Measurements from ENCODE around the gene TMEM14A.
"Not testable (repeated sequence)": the region's sequence is repeated elsewhere in the genome, so short reads cannot be mapped to it uniquely, and the experiment has no call there.

The TMEM14A gene, protein sequence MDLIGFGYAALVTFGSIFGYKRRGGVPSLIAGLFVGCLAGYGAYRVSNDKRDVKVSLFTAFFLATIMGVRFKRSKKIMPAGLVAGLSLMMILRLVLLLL

DNA sequence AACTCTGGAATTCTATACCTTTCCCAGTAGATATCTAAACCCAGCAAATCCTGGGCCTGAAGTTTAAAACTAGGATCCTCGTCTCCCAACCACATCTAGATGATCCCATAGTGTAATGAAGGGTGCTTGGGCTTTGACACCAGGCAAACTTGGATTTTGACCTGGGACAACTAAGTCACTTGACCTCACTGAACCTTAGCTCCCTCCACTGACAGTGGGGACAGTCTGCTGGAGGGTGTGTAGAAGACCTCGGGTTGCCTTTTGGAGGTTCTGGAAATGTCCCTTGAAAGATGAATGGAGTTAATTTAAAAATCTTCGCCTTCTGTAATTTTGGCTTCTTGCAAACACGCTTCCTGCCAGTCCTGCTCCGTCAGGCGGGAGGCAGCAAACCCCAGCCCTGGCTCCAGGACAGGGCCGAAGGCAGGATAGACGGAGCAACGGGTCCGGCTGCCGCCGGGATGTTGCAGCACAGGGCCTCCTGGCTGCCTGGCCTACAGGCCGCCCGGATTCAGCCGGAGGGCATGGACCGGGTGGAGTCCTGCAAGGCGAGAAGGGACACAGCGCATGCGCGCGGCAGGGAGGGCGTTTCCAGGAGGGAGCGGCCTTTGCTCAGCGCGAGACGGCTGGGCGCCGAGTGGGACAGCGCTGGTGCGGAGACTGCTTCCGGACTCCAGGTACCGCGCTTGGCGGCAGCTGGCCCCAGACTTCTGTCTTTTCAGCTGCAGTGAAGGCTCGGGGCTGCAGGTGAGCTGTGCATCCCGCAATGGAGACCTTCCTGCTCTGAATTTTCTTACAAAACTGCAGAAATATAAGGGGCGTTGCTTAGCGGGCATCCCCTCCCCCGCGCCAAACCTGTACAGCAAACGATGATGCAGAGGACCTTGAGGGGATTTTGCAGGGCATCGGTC, at the start of gene TMEM14A:
TSS of gene TMEM14A (plus strand) at position 612 of the 908 bp plus-strand sequence. CDS start 5,990 bp downstream, outside the sequence.
- FAIRE-seq: no peak

DNA sequence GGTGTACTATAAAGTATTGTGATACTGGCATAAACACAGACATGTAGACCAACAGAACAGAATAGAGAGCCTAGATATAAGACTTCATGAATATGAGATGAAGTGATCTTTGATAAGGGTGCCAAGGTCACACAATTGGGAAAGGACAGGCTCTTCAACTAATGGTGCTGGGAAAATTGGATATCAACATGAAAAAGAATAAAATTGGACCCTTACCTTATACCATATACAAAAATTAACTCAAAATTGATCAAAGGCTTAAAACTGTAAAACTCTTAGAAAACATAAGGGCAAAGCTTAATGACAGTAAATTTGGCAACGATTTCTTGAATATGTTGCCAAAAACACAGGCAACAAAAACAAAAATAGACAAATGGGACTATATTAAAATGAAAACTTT, 49.3 kb upstream of the TMEM14A start:
- no peak for FAIRE-seq

DNA sequence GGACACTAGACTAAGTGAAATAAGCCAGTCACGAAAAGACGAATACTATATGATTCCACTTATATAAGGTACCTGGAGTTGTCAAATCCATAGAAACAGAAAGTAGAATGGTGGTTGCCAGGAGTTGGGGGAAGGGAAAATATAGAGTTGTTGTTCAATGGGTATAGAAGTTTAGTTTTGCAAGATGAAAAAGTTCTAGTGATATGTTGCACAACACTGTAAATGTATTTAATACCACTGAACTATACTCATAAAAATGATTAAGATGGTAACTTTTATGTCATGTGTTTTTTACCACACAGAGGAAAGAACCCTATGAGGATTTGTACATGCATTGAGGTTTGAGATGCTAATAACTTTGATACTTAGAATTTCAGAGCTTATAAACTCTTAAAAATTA, 48.1 kb upstream of the TMEM14A start:
- no peak for FAIRE-seq

DNA sequence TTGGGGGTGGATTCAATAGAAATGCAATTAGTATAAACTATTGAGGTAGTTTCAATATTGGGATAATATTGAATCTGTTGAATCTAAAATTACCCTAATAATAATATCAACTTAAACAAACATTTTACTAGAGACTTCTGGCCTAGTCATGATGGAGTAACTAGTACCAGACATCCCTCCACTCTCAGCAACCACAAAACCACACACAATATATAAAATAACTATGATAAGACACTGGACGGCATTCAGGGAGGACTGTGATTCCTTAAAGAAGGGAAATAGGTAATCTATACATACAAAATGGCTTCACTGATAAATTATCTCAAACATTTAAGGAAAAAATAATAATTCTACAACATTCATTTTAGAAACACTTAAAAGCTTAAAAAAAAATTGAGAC, 38.9 kb upstream of the TMEM14A start:
- no peak for FAIRE-seq

DNA sequence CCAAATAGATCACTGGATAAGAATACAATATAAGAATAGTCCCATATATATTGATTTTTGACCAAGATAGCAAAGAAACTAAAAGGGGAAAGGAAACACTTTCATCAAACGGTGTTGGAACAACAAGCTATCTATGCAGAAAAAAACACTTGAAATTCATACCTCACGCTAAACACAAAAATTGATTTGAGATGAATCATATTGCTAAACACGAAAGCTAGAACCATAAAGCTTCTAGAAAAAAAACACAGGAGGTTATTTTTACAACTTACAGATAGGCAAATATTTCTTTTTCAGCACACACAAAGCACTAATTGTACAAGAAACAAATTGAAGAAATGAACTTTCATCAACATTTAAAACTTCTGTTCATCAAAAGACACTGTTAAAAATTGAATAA, 36.7 kb upstream of the TMEM14A start:
- FAIRE-seq: no peak

DNA sequence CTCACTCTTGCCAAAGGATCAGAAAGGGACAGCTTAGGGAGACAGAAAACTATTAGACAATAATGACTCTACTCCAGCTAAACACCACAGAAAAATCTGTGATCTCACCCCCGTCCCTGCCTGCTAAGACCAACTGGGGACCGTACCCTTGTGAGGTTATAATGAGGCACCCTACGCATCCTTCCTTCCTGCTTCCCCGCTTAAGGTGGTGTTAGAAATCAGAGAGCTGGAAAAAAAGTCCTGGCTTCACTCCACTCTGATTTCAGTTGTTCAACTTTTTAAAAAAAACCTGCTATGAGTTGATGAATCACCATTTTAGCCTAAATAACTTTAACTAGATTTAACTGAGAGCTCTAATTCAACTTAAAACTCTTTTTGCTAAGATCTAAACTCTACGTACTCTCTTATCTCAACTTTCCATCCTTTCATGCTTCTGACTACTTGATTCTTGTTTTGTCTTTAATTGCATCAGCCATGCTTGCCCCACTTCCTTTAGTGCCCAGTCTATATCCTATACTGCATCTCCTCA, 35.8 kb upstream of the TMEM14A start:
- FAIRE-seq: no peak

DNA sequence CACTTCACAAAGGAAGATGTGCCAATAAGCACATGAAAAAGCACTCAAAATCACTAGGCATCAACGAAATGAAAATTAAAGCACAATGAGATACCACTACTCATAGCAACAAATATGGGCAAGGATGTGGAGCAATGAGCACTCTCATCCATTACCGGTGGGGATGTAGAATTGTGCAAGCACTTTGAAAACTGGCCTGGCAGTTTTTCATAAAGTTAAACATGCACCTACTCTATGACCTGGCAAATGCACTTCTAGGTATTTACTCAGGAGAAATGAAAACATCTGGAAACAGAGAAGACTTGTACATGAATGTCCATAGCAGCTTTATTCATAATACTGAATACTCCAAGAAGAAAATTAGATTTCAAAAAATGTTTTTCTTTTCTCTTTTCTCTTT, 34.1 kb upstream of the TMEM14A start:
- FAIRE-seq: no peak

DNA sequence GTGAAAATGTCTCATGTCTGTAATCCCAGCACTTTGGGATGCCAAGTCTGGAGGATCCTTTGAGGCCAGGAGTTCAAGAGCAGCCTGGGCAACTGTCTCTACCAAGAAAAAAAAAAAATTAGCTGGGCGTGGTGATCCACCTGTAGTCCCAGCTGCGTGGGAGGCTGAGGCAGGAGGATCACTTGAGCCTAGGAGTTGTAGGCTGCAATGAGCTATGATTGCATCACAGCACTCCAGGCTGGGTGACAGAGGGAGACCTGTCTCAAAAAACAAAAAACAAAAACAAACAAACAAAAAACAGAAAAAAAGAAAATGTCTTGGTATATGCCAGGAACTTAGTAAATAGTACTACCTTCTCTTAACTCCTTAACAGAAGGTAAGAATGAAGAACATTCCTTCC, 31.4 kb upstream of the TMEM14A start:
- FAIRE-seq: no peak

DNA sequence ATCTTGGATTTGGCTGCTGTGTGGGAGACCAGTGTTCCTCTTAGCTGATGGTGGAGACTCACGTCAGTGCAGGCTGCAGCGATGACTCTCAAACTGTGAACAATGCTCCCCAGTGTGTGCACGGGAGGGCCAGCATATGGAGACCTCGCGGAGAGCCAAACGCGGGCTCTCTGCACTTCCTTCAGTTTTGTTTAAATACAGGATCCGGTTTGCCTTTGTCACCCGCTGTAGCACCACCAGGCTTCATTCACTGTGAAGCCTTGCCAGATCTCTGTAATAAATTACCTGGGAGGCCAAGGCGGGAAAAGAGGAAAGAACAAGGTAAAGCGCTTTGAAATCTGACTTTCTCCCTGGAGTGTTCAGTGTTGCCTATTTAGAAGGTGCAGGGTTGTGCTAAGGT, 30.7 kb upstream of the TMEM14A start:
- FAIRE-seq: no peak

DNA sequence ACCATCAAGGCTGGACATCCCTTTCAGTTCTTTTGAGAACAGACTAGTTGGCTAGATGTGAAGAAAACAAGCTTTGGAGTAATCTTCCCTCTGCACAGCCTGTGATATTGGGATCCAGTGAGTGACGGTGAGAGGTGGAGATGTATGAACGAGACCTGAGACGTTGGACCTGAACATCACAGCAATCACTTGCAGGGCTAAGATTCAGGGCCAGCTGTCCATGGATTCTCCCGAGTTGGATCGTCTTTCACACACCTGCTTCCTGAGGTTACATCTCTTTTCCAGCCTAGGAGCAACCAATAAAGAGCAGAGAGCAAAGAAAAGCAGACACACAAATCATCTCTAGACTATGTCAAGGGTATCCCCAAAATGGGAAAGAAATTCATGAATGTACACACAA, 30.0 kb upstream of the TMEM14A start:
- no peak for FAIRE-seq

DNA sequence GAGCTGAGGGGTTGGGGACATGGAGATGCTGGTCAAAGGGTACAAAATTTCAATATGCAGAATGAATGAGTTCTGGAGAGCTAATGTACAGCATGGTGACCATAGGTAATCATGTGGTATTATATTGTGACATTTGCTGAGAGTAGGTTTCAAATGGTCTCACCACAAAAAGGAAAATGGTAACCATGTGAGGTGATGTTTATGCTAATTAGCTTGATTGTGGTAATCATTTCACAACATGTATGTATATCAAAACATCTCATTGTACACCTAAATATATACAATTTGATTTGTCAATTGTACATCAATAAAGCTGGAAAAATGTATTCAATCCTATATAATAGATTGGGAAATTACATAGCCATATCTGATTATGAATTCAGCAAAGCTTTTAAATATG, 29.5 kb upstream of the TMEM14A start:
- no peak for FAIRE-seq

DNA sequence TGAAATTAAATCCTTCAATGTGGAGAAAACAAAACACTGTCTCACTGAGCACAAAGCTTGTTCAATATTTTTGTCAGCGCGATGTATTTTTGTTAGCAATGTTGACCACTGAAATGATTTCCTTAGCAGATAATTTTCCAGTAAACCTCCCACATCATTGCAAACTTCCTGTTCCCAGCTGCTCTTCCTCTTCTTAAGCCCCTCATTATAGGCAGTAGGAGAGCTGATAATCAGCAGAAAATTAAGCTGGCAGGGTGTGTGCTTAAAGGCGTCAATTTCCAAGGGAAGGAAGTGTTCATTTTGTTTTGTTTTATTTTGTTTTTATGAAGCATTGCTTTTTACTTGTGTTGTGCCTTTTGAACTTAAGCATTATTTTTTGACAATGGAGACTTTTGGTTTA, 29.1 kb upstream of the TMEM14A start:
- FAIRE-seq: no peak

DNA sequence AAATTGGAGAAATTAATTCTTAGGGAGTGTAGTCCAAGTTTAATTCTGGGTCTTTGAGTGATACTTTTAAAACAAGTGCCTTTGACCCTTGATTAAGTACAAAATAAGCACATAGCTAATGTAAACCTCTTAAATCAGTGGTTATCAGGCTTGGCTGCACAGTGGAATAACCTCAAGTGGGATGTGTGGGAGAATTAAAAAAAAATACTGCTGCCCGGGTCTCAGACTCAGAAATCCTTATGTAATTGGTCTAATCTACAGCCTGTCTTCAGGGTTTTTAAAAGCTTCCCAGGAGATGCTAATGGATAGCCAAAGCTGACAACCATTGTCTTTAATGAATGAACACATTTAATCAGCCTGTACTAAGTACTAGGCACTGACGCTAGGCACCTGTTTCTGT, 28.5 kb upstream of the TMEM14A start:
- FAIRE-seq: no peak

DNA sequence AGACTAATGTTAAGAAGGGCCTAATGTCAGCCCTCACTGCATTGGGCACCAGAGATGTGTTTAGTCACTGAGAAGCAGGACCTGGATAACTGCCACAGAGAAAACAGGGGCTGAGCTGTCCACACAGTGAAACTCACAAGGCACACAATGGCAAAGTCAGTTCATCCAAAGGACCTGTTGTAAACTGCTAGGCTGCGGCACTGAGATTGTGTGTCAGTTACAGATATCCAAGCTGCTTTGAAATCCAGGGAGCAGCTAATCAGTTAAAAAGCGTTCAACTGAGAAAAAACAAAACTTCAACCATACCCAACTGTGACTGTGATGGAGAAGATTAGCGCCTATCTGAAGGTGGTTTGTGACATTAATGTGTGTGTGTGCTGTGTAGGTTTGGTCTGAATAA, 27.8 kb upstream of the TMEM14A start:
- no peak for FAIRE-seq

DNA sequence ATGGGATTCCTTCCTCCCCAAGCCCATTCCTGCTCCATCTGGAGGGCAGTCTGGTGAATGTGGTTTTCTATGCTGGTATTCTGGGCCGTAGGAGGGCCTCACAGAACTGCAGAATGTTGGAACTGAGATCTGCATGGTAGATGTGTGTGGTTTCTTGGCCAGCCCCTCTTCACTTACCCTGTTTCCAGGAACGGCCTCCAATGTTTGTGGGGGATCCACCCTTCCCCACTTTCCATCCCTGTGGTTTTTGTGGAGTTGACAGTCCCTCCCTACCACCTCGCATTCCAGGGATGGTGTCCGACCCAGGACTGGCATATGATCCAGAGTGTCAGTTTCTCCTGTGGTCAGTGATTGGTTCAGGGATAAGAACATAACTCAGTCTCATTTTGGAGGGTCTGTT, 26.7 kb upstream of the TMEM14A start:
- no peak for FAIRE-seq

DNA sequence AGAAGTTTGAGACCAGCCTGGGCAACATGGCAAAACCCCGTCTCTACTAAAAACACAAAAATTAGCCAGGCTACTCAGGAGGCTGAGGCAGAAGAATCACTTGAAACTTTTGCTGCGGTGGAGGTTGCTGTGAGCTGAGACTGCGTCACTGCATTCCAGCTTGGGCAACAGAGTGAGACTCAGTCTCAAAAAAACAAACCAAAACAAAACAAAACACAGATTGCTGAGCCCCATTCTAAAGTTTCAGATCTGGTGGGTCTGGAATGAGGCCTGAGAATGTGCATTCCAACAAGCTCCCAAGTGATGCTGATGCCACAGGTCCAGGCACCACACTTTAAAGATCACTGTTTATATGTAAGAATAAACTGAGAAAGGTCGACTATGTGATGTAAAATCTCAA, 24.9 kb upstream of the TMEM14A start:
- FAIRE-seq: no peak

DNA sequence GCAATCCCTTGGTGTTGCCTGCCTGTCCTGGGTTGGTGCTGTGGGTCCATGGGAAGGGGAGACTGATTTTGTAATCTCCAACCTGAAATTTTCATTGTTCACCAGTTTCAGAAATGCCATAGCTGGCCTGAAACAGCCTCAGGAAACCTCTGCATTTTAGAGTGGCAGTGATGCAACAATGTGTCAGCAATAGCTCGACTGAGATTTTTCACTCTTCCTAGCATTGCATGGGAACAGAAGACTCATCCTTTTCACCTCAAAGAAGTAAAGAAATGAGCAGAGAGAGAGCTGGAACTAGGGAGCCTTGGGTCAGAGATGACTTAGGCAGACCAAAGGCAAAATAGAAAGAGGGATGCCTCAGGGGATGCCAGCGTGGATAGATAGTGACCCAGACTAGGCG, 23.7 kb upstream of the TMEM14A start:
- FAIRE-seq: no peak

DNA sequence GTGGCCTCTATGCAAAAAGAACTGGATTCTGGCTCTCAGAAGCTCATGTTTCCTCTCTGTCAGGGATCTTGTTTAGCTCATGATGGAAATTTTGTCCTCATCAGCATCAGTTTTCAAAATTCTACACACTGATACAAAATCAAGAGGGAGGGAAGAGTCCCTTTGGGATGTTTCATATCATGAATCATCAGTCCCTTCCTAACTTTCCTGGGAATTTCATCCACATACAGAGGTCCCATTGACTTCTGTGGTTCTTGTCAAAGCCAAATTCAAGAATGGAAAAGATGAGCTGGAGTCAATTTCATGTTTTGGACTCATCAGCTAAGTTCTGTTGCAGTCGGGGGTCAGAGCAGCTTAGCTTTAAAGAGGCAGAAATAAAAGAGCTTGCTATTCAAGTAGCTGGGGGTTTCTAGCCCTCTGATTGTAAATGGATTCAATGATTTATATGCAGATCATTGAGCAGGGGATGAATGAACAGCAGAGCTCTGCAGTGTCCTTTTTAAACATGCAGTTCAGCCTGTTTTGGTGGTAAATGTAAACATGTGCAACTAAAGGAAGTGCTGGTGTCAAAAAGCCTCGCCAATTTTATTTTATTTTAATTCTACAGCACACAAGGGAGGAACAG, 21.3 kb upstream of the TMEM14A start:
- no peak for FAIRE-seq

DNA sequence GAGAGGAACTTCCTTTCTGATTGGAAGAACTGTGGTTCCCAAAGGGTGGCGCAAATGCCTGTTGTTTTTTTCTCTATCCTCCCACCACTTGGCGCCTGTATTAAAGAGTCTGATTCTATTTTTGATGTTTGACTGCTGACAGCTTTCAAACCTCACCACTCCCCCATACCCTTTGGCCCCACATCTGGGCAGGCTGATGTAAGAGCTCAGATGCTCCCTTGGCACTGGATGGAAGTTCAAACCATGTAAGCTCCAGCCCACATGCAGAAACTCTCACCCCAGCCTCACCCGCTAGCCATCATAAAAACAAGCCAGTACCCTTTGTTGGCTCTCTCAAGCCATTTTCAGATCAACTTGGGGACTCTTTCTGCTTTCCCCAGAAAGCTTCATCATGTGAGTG, 20.0 kb upstream of the TMEM14A start:
- no peak for FAIRE-seq

DNA sequence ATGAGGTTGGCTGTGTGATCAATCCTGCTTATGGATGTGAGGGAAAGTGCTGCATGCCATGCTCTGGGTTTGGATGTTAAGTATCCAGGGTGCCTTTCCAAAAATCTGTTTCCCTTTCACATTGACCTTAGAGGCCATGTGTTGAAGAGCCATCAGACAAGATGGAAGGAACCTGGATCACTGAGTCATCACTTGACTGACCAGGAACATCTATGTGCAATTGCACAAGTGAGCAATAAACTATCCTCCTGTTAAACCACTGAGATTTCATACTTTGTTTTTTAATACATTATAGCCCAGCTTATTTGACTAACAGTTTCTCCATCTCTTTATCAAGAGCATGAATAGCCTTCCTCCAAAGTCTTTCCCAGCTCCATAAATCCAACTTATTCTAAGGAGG, 17.8 kb upstream of the TMEM14A start:
- FAIRE-seq: no peak

DNA sequence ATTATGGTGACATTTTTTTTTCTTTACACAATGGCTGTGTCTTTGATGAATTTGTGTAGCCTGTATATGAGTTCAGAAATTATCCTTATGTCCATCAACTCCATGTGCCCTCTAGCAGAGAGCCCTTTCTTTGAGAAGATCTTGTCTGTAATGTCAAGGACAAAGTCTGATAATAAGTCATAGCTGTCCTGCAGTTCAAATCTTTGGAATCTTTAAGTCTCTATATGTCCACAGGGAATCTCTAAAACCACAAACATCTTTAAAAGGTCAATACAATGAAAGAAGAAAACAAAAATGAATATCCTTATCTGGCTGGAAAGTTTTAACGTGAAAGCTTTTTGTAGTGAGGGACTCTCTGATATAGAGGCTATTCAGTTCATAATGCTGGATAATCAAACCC, 16.9 kb upstream of the TMEM14A start:
- FAIRE-seq: no peak

DNA sequence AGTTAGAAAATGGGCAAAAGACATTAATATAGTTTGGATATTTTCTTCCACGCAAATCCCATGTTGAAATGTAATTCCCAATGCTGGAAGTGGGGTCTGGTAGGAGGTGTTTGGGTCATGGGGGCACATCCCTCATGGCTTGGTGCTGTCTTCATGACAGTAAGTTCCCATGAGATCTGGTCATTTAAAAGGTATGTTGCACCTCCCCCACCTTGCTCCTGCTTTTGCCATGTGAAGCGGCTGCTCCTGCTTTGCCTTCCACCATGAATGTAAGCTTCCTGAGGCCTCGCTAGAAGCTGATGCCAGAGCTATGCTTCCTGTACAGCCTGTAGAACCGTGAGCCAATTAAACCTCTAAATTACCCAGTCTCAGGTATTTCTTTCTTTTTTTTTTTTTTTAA, 16.3 kb upstream of the TMEM14A start:
- FAIRE-seq: no peak

DNA sequence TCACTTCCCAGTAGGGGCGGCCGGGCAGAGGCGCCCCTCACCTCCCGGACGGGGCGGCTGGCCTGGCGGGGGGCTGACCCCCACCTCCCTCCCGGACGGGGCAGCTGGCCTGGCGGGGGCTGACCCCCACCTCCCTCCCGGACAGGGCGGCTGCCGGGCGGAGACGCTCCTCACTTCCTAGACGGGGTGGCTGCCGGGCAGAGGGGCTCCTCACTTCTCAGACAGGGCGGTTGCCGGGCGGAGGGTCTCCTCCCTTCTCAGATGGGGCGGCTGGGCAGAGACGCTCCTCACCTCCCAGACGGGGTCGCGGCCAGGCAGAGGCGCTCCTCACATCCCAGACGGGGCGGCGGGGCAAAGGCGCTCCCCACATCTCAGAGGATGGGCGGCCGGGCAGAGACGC, 15.0 kb upstream of the TMEM14A start:
- FAIRE-seq: not testable (repeated sequence)

DNA sequence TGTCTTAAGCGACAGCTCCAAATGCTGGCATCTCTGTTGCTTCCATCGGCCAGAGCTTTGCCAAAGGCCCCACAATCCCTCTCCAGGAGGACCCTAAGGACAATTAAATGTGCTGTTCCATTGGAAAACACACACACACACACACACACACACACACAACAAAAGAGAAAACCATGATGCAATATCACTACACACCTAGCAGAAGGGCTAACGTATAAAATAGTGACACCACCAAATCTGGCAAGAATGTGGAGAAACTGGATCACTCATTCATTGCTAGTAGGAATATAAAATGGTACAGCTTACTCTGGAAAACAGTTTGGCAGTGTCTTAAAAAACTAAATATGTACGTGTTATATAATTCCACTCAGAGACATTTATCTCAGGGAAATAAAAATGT, 13.0 kb upstream of the TMEM14A start:
- FAIRE-seq: no peak

Measured in endometrium (tissue), 2 donors.